Effector memory CD4-positive, alpha-beta T cell (primary cell): ENCODE results near the gene C2orf81.

Source experiments
- DNase-seq, 3 donors: peaks; one replicate each; pipeline ENCODE4 v3.0.0-alpha.2; 2020
- H3K27ac ChIP-seq: 2 replicates; pipeline ENCODE4 v1.7.0; 2013; ENCODE audit warnings: mild to moderate bottlenecking, low read length, moderate library complexity; ENCODE audit not compliant: insufficient read depth, poor library complexity, severe bottlenecking
- H3K27me3 ChIP-seq: replicated peaks from 2 replicates; pipeline ENCODE4 v1.7.0; 2013; ENCODE audit warnings: mild to moderate bottlenecking, low read length; ENCODE audit not compliant: insufficient read depth, control insufficient read depth, poor library complexity, severe bottlenecking
- H3K36me3 ChIP-seq: 2 replicates; pipeline ENCODE4 v1.7.0; 2013; ENCODE audit warnings: mild to moderate bottlenecking, low read length, moderate library complexity; ENCODE audit not compliant: control insufficient read depth, insufficient read depth
- H3K4me1 ChIP-seq: 2 replicates; pipeline ENCODE4 v1.7.0; 2013; ENCODE audit warnings: low read length, mild to moderate bottlenecking; ENCODE audit not compliant: control insufficient read depth, insufficient read depth, poor library complexity, severe bottlenecking
- H3K4me3 ChIP-seq: 2 replicates; pipeline ENCODE4 v1.7.0; 2013; ENCODE audit warnings: low read length, low read depth, mild to moderate bottlenecking; ENCODE audit not compliant: insufficient read depth, poor library complexity, severe bottlenecking
- H3K9me3 ChIP-seq: 2 replicates; pipeline ENCODE4 v1.7.0; 2013; ENCODE audit warnings: mild to moderate bottlenecking, low read length, moderate library complexity; ENCODE audit not compliant: control insufficient read depth

C2orf81 gene

GRCh38 chr2:74414881-74415761, 6.3 kb downstream of the C2orf81 start:
- no peaks in the 10 kb centered on the region for H3K36me3 ChIP-seq
- peaks cover 3% of the 10 kb centered on the region for H3K27me3 ChIP-seq
- H3K4me3 ChIP-seq = peak overlapping the region; percentile 41
- peaks cover 14% of the 10 kb centered on the region for H3K4me1 ChIP-seq
- H3K9me3 ChIP-seq = no peaks in the 10 kb centered on the region
- no peak for DNase-seq
- H3K27ac ChIP-seq = no peak overlapping the region

GRCh38 chr2:74414441-74414840, 7.0 kb downstream of the C2orf81 start:
- no peak overlapping the region for H3K27ac ChIP-seq
- H3K9me3 ChIP-seq = no peaks in the 10 kb centered on the region
- H3K4me3 ChIP-seq = peak overlapping the region; percentile 22
- H3K27me3 ChIP-seq = peaks cover 3% of the 10 kb centered on the region
- H3K36me3 ChIP-seq = no peaks in the 10 kb centered on the region
- peaks cover 14% of the 10 kb centered on the region for H3K4me1 ChIP-seq
- no peak for DNase-seq

- H3K4me3 ChIP-seq = no peak overlapping the region
- peaks cover 3% of the 10 kb centered on the region for H3K27me3 ChIP-seq
- no peak overlapping the region for H3K27ac ChIP-seq
- H3K4me1 ChIP-seq = peaks cover 14% of the 10 kb centered on the region
- H3K9me3 ChIP-seq = no peaks in the 10 kb centered on the region
- DNase-seq = no peak
- H3K36me3 ChIP-seq = no peaks in the 10 kb centered on the region
Measured at GRCh38 chr2:74413001-74413698, 8.3 kb downstream of the C2orf81 start.

GRCh38 chr2:74407682-74408081, 13.7 kb downstream of the C2orf81 start:
- DNase-seq = no peak
- Histone ChIP-seq H3K4me1 (no peaks in the 10 kb centered on the region), H3K36me3 (no peaks in the 10 kb centered on the region), H3K27me3 (no peaks in the 10 kb centered on the region), H3K4me3 (no peak overlapping the region), H3K27ac (no peak overlapping the region), H3K9me3 (no peaks in the 10 kb centered on the region)

GRCh38 chr2:74406035-74406434, 15.4 kb downstream of the C2orf81 start:
- H3K27ac ChIP-seq = no peak overlapping the region
- no peak for DNase-seq
- H3K27me3 ChIP-seq = no peaks in the 10 kb centered on the region
- no peak overlapping the region for H3K4me3 ChIP-seq
- no peaks in the 10 kb centered on the region for H3K36me3 ChIP-seq
- H3K9me3 ChIP-seq = no peaks in the 10 kb centered on the region
- H3K4me1 ChIP-seq = no peaks in the 10 kb centered on the region

GRCh38 chr2:74401891-74402290, 19.5 kb downstream of the C2orf81 start:
- no peaks in the 10 kb centered on the region for H3K36me3 ChIP-seq
- H3K27ac ChIP-seq = no peak overlapping the region
- no peaks in the 10 kb centered on the region for H3K27me3 ChIP-seq
- H3K4me1 ChIP-seq = no peaks in the 10 kb centered on the region
- no peak for DNase-seq
- H3K4me3 ChIP-seq = no peak overlapping the region
- no peaks in the 10 kb centered on the region for H3K9me3 ChIP-seq

GRCh38 chr2:74399785-74400184, 21.6 kb downstream of the C2orf81 start:
- no peaks in the 10 kb centered on the region for H3K9me3 ChIP-seq
- no peak for DNase-seq
- H3K27me3 ChIP-seq = no peaks in the 10 kb centered on the region
- H3K27ac ChIP-seq = no peak overlapping the region
- no peaks in the 10 kb centered on the region for H3K36me3 ChIP-seq
- H3K4me1 ChIP-seq = no peaks in the 10 kb centered on the region
- no peak overlapping the region for H3K4me3 ChIP-seq

GRCh38 chr2:74396149-74396548, 25.3 kb downstream of the C2orf81 start:
- Histone ChIP-seq H3K4me1 (peaks cover 6% of the 10 kb centered on the region), H3K27me3 (no peaks in the 10 kb centered on the region), H3K27ac (no peak overlapping the region), H3K36me3 (no peaks in the 10 kb centered on the region), H3K9me3 (no peaks in the 10 kb centered on the region), H3K4me3 (no peak overlapping the region)
- DNase-seq = no peak

- no peak overlapping the region for H3K27ac ChIP-seq
- no peak overlapping the region for H3K4me3 ChIP-seq
- H3K27me3 ChIP-seq = no peaks in the 10 kb centered on the region
- DNase-seq = no peak
- peaks cover 21% of the 10 kb centered on the region for H3K4me1 ChIP-seq
- H3K9me3 ChIP-seq = no peaks in the 10 kb centered on the region
- no peaks in the 10 kb centered on the region for H3K36me3 ChIP-seq
Measured at GRCh38 chr2:74393525-74393924, 27.9 kb downstream of the C2orf81 start.

GRCh38 chr2:74392449-74392743, 29.0 kb downstream of the C2orf81 start:
- H3K4me3 ChIP-seq = no peak overlapping the region
- H3K36me3 ChIP-seq = no peaks in the 10 kb centered on the region
- no peak overlapping the region for H3K27ac ChIP-seq

More at GRCh38 chr2:74392449-74392743, 29.0 kb downstream of the C2orf81 start:
- H3K9me3 ChIP-seq = no peaks in the 10 kb centered on the region
- H3K27me3 ChIP-seq = no peaks in the 10 kb centered on the region
- no peak for DNase-seq
- H3K4me1 ChIP-seq = peaks cover 21% of the 10 kb centered on the region
